K562 (cell line): ENCODE measurements around the gene ZNF516. TPM values are rescaled to one million over a fixed set of nuclear protein-coding genes. Genes with fewer than 3 reads are reported as not detected.

Experiments
- ATAC-seq: fragments of 200-7000 bp; cut with Tn5 transposase; 3 replicates; pipeline ENCODE4 v1.9.1; 2020; ENCODE audit warnings: moderate library complexity
- BruUV-seq: library from RNA; stranded (reverse); fragments of 400-500 nt; replicated peaks from 2 replicates; lab custom pipeline; 2021; lab: Mats Ljungman, UMichigan
- CTCF ChIA-PET: fragments of 300-600 bp; formaldehyde crosslinking; extraction: SDS; loops from one replicate; lab custom pipeline; 2021; ENCODE audit warnings: low intra/inter-chr PET ratio; lab: Yijun Ruan, JAX
- POLR2A ChIA-PET: fragments of 300-600, 350-650 bp; sonication (Branson Sonifier 250); formaldehyde crosslinking; extraction: SDS; loops from one replicate; lab custom pipeline; 2021; ENCODE audit warnings: antibody characterized with exemption, inconsistent platforms; lab: Yijun Ruan, JAX
- DNase-seq, 4 experiments: peaks; one replicate each; pipeline versions ENCODE4 v3.0.0 to v3.0.0-alpha.2; 2011 to 2018; ENCODE audit warnings: low spot score in 3 of 4, mixed read lengths in 3 of 4; ENCODE audit errors: extremely low read depth in 1 of 4
- FAIRE-seq: peaks from 2 replicates; lab custom pipeline; 2011; peaks lifted over from hg19 to GRCh38; lab: Jason Lieb, UNC
- H2AFZ ChIP-seq: 2 replicates; pipeline ENCODE4 v1.6.0; 2011; ENCODE audit warnings: low read depth, low read length, control low read depth, inconsistent platforms
- H3K27ac ChIP-seq: fragments of 200-600 bp; 3 replicates; pipeline ENCODE4 v1.8.0; 2011; ENCODE audit warnings: low read depth, mild to moderate bottlenecking, control low read depth, inconsistent platforms, low read length, moderate library complexity, mixed read lengths; ENCODE audit errors: extremely low read depth
- H3K27me3 ChIP-seq, 2 experiments: fragments of 300-600 bp in 1 of 2; 2 replicates in 1 of 2; 3 replicates in 1 of 2; pipeline versions ENCODE4 v1.6.0 to v1.8.0; 2011; ENCODE audit warnings: inconsistent platforms in 2 of 2, low read length in 2 of 2, mild to moderate bottlenecking in 1 of 2, mixed read lengths in 1 of 2, moderate library complexity in 1 of 2; ENCODE audit not compliant: control insufficient read depth in 2 of 2, insufficient read depth in 2 of 2
- H3K36me3 ChIP-seq: fragments of 300-600 bp; 3 replicates; pipeline ENCODE4 v1.8.0; 2011; ENCODE audit warnings: mild to moderate bottlenecking, low read length, inconsistent platforms; ENCODE audit not compliant: control insufficient read depth, insufficient read depth
- H3K4me1 ChIP-seq, 2 experiments: fragments of 200-600 bp in 1 of 2; replicated peaks in 1 of 2; 2 replicates in 1 of 2; 3 replicates in 1 of 2; pipeline versions ENCODE4 v1.5.1 to v1.8.0; 2011; ENCODE audit warnings: inconsistent platforms in 2 of 2, low read length in 2 of 2, mild to moderate bottlenecking in 1 of 2, mixed read lengths in 1 of 2, moderate library complexity in 1 of 2; ENCODE audit not compliant: control insufficient read depth in 2 of 2, insufficient read depth in 2 of 2
- H3K4me2 ChIP-seq: 2 replicates; pipeline ENCODE4 v1.6.1; 2011; ENCODE audit warnings: low read length, control low read depth, inconsistent platforms, mixed read lengths; ENCODE audit not compliant: insufficient read depth
- H3K4me3 ChIP-seq: fragments of 200-600 bp; sonication (generic), shearing (Covaris generic); 2 replicates; pipeline ENCODE4 v1.5.1; 2016; ENCODE audit warnings: control low read depth, inconsistent platforms
- H3K79me2 ChIP-seq: fragments of 200-600 bp; 3 replicates; pipeline ENCODE4 v1.8.0; 2011; ENCODE audit warnings: low read length, inconsistent platforms; ENCODE audit not compliant: control insufficient read depth, insufficient read depth
- H3K9ac ChIP-seq, 2 experiments: 2 replicates each; pipeline versions ENCODE4 v1.6.0 to v1.6.1; 2011; ENCODE audit warnings: low read depth in 2 of 2, low read length in 2 of 2, control low read depth in 1 of 2, inconsistent platforms in 1 of 2, mild to moderate bottlenecking in 1 of 2, mixed read lengths in 1 of 2; ENCODE audit not compliant: insufficient read depth in 1 of 2
- H3K9me1 ChIP-seq: one replicate; pipeline ENCODE4 v1.6.0; 2011; ENCODE audit warnings: inconsistent platforms, mild to moderate bottlenecking, low read length, moderate library complexity; ENCODE audit not compliant: control insufficient read depth, insufficient read depth
- H3K9me3 ChIP-seq: replicated peaks from 2 replicates; pipeline ENCODE4 v1.5.1; 2011; ENCODE audit warnings: low read depth, low read length, inconsistent platforms; ENCODE audit not compliant: control insufficient read depth, insufficient read depth
- H4K20me1 ChIP-seq: replicated peaks from 2 replicates; pipeline ENCODE4 v1.6.1; 2011; ENCODE audit warnings: low read length, inconsistent platforms, mixed read lengths; ENCODE audit not compliant: control insufficient read depth, insufficient read depth
- BDP1 ChIP-seq: IDR thresholded peaks from 3 replicates; pipeline ENCODE4 v1.6.1; 2011; ENCODE audit not compliant: insufficient read length, insufficient read depth
- CC2D1A ChIP-seq: fragments of 450-650 bp; IDR thresholded peaks from 2 replicates; pipeline ENCODE4 v1.6.1; 2017; ENCODE audit warnings: mild to moderate bottlenecking
- CREB5 ChIP-seq: fragments of 250-450 bp; sonication (Bioruptor Pico); IDR thresholded peaks from 2 replicates; pipeline ENCODE4 v1.5.0; 2020; ENCODE audit warnings: mild to moderate bottlenecking
- DNMT1 ChIP-seq: fragments of 450-650 bp; IDR thresholded peaks from 2 replicates; pipeline ENCODE4 v1.6.1; 2016; ENCODE audit warnings: antibody characterized with exemption, mild to moderate bottlenecking
- EZH2 ChIP-seq: IDR thresholded peaks from 2 replicates; pipeline ENCODE4 v1.6.1; 2012; ENCODE audit warnings: low read depth, mild to moderate bottlenecking, inconsistent platforms, low read length, borderline replicate concordance
- IFI16 ChIP-seq: fragments of 250-450 bp; sonication (Bioruptor Pico); IDR thresholded peaks from 2 replicates; pipeline ENCODE4 v2.1.2; 2022; ENCODE audit warnings: mild to moderate bottlenecking, inconsistent platforms
- KDM2B ChIP-seq: fragments of 250-450 bp; sonication (Bioruptor Pico); IDR thresholded peaks from 2 replicates; pipeline ENCODE4 v1.8.0; 2021; ENCODE audit warnings: mild to moderate bottlenecking, moderate library complexity
- LARP7 ChIP-seq: fragments of 450-650 bp; IDR thresholded peaks from 2 replicates; pipeline ENCODE4 v1.6.1; 2016
- MYNN ChIP-seq, 2 experiments: sonication (generic); formaldehyde crosslinking in 1 of 2; IDR thresholded peaks; 2 replicates each; pipeline versions ENCODE4 v1.5.0 to v1.6.1; 2016 to 2020; ENCODE audit warnings: antibody characterized with exemption in 1 of 2, missing genetic modification reagents in 1 of 2
- PHB2 ChIP-seq: fragments of 450-650 bp; IDR thresholded peaks from 2 replicates; pipeline ENCODE4 v1.6.1; 2017; ENCODE audit warnings: low read depth
- PRMT5 ChIP-seq: sonication (generic); formaldehyde crosslinking; IDR thresholded peaks from 2 replicates; pipeline ENCODE4 v1.5.0; 2020; ENCODE audit warnings: missing genetic modification reagents
- PURB ChIP-seq: sonication (generic); formaldehyde crosslinking; IDR thresholded peaks from 2 replicates; pipeline ENCODE4 v1.9.0; 2021; ENCODE audit warnings: low read depth, mild to moderate bottlenecking, missing genetic modification reagents
- RHOXF2B ChIP-seq: fragments of 250-450 bp; sonication (Bioruptor Pico); conservative IDR thresholded peaks from 2 replicates; pipeline ENCODE4 v1.5.1; 2021
- SRF ChIP-seq, 2 experiments: fragments of 250-450, 450-650 bp in 1 of 2; sonication (Bioruptor Pico) in 1 of 2; sonication (generic) in 1 of 2; formaldehyde crosslinking; IDR thresholded peaks; 2 replicates each; pipeline versions ENCODE4 v1.5.0 to v1.5.1; 2020 to 2022; ENCODE audit warnings: mild to moderate bottlenecking in 1 of 2, missing genetic modification reagents in 1 of 2
- UBTF ChIP-seq, 2 experiments: IDR thresholded peaks; 2 replicates each; pipeline ENCODE4 v1.6.1; 2012; ENCODE audit warnings: improper control_type of control experiment in 2 of 2, low read depth in 2 of 2, low read length in 2 of 2, borderline replicate concordance in 1 of 2
- ZNF12 ChIP-seq: sonication (generic); formaldehyde crosslinking; IDR thresholded peaks from 2 replicates; pipeline ENCODE4 v1.4.0; 2020; ENCODE audit warnings: mild to moderate bottlenecking, missing genetic modification reagents
- ZNF239 ChIP-seq: fragments of 250-450 bp; sonication (Bioruptor Pico); IDR thresholded peaks from 2 replicates; pipeline ENCODE4 v1.4.0; 2020; ENCODE audit warnings: mild to moderate bottlenecking
- ZNF717 ChIP-seq: fragments of 250-450 bp; sonication (Bioruptor Pico); IDR thresholded peaks from 2 replicates; pipeline ENCODE4 v1.5.0; 2021
- WGBS: fragments of 100-300 bp; shearing (Covaris generic); methylation state at CpG from one replicate; pipeline ENCODE4 v1.1.6; 2016; ENCODE audit warnings: low coverage, mixed read lengths; ENCODE audit not compliant: insufficient coverage; ENCODE audit errors: missing lambda C conversion rate; 5-methylcytosine and 5-hydroxymethylcytosine counted together
- in situ Hi-C: fragments of 300-500 bp; cut with MboI; formaldehyde crosslinking; loops from 4 replicates; pipeline ENCODE4 v1.15.0; 2018; ENCODE audit warnings: inconsistent platforms, mixed read lengths
- intact Hi-C: fragments of 100-400 bp; cut with micrococcal nuclease; formaldehyde crosslinking; loops from 2 replicates; pipeline ENCODE4 v1.14.2; 2022
- polyA plus RNA-seq, 8 experiments: library from polyadenylated mRNA; depleted of rRNA in 4 of 8; stranded (reverse) in 5 of 8; unstranded in 3 of 8; fragments of >200 nt; fragmentation: Nextera tagmentation in 2 of 8; fragmentation: Illumina TruSeq in 1 of 8; extraction: Ambion mirVana in 2 of 8; extraction: Trizol in 1 of 8; gene quantifications; 2 replicates each; pipeline versions ENCODE4 v1.2.1 to v1.2.3, GENCODE V29; 2011 to 2014; ENCODE audit warnings: inconsistent platforms in 1 of 8, missing spikeins in 1 of 8
- total RNA-seq, 7 experiments: library from RNA; depleted of rRNA in 6 of 7; stranded (reverse); fragments of >200 nt in 6 of 7; fragmentation: Illumina TruSeq in 2 of 7; extraction: Trizol in 2 of 7; gene quantifications; 2 replicates each; pipeline versions ENCODE4 v1.2.1 to v1.2.3, GENCODE V29; 2011 to 2021; ENCODE audit warnings: low replicate concordance in 1 of 7
- TF ChIP-seq, protein P1 (sequence below): sonication (generic); formaldehyde crosslinking; IDR thresholded peaks from 2 replicates; pipeline ENCODE4 v1.8.0; 2022; ENCODE audit warnings: mild to moderate bottlenecking, missing genetic modification reagents
- TF ChIP-seq, protein P2 (sequence below): fragments of 450-650 bp; conservative IDR thresholded peaks from 2 replicates; pipeline ENCODE4 v1.6.1; 2016; ENCODE audit warnings: missing genetic modification characterization, low read depth, mild to moderate bottlenecking, missing compliant biosample characterization, moderate library complexity

The ZNF516 gene
- total and polyA plus RNA-seq, 9 of the 15 experiments (the other 6 are each of a cell fraction or from before 2014, with no cell fraction given): 0.04 to 0.20 (median 0.08) TPM; not detected in 3

- WGBS: under 1% methylated on average over 5 of the region's 5 CpGs
- H3K4me1 ChIP-seq: no peaks in the 10 kb centered on the region
- H3K79me2 ChIP-seq: no peaks in the 10 kb centered on the region
- no peaks in the 10 kb centered on the region for H3K9me1 ChIP-seq
- intact Hi-C loops: no loop called here
- H3K9ac ChIP-seq: no peak overlapping the region
- no peak overlapping the region for H3K27ac ChIP-seq
- H3K9me3 ChIP-seq: no peaks in the 10 kb centered on the region
- H4K20me1 ChIP-seq: no peaks in the 10 kb centered on the region
- H3K4me3 ChIP-seq: no peak overlapping the region
- DNase-seq (no peak), FAIRE-seq (no peak), ATAC-seq (no peak)
- H3K36me3 ChIP-seq: no peaks in the 10 kb centered on the region
- ChIA-PET CTCF (no interaction called here), POLR2A (no interaction called here)
- no peak overlapping the region for H3K4me2 ChIP-seq
- no peak overlapping the region for H2AFZ ChIP-seq
- no TSS peak for BruUV-seq
- in situ Hi-C loops: no loop called here
- H3K27me3 ChIP-seq: peaks cover 0 to 3% of the 10 kb centered on the region in 2 experiments; a peak in 2 of 5 replicates
- TF ChIP-seq DNMT1 (no peak), KDM2B (CRISPR knock-in tag) (no peak), SRF (CRISPR knock-in tag; IDR thresholded peaks at IDR 0.05) (no peak), PURB (CRISPR knock-in tag) (no peak), ZNF12 (CRISPR knock-in tag) (no peak), EZH2 (no peak), LARP7 (no peak), ZNF239 (CRISPR knock-in tag) (no peak), PHB2 (no peak), MYNN (IDR thresholded peaks at IDR 0.05) (no peak), MYNN (CRISPR knock-in tag; IDR thresholded peaks at IDR 0.05) (no peak), BDP1 (no peak), IFI16 (CRISPR knock-in tag) (no peak), RHOXF2B (CRISPR knock-in tag) (no peak), PRMT5 (no peak), UBTF (IDR thresholded peaks at IDR 0.05; ENCODE audit: borderline replicate concordance in 1 of 2, low read depth in 2 of 2, low read length in 2 of 2) (no peak), CC2D1A (no peak), CREB5 (no peak), ZNF717 (CRISPR knock-in tag) (no peak)
- TF ChIP-seq, protein P1, sequence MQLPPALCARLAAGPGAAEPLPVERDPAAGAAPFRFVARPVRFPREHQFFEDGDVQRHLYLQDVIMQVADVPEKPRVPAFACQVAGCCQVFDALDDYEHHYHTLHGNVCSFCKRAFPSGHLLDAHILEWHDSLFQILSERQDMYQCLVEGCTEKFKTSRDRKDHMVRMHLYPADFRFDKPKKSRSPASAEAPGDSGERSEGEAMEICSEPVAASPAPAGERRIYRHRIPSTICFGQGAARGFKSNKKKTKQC (CRISPR knock-in tag): no peak
- TF ChIP-seq, protein P2, sequence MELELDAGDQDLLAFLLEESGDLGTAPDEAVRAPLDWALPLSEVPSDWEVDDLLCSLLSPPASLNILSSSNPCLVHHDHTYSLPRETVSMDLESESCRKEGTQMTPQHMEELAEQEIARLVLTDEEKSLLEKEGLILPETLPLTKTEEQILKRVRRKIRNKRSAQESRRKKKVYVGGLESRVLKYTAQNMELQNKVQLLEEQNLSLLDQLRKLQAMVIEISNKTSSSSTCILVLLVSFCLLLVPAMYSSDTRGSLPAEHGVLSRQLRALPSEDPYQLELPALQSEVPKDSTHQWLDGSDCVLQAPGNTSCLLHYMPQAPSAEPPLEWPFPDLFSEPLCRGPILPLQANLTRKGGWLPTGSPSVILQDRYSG (tag): no peak
Measured at GRCh38 chr18:76319366-76319765, 175.7 kb downstream of the ZNF516 start.
